Midbrain (tissue), 1 donor: Measurements from ENCODE around the gene SH3RF3.
"Not testable (repeated sequence)": the region's sequence is repeated elsewhere in the genome, so short reads cannot be mapped to it uniquely, and the experiment has no call there.

Experiments
- DNase-seq: peaks from one replicate; lab custom pipeline; 2025; lab: John Stamatoyannopoulos, UW

The SH3RF3 gene

GRCh38 chr2:109118321-109118720 lies 10.7 kb upstream of the SH3RF3 start:
- no peak for DNase-seq

- no peak for DNase-seq
Observed at GRCh38 chr2:109120166-109120565, 8.8 kb upstream of the SH3RF3 start.

- not testable (repeated sequence) for DNase-seq
Observed at GRCh38 chr2:109120686-109121085, 8.3 kb upstream of the SH3RF3 start.

GRCh38 chr2:109123586-109124201 lies 5.3 kb upstream of the SH3RF3 start:
- no peak for DNase-seq

- no peak for DNase-seq
Observed at GRCh38 chr2:109124982-109125592, 3.9 kb upstream of the SH3RF3 start.

- DNase-seq: no peak
Observed at GRCh38 chr2:109125593-109126500, 3.2 kb upstream of the SH3RF3 start.

- DNase-seq: no peak
Observed at GRCh38 chr2:109126501-109126860, 2.5 kb upstream of the SH3RF3 start.

GRCh38 chr2:109127556-109127955 lies 1.4 kb upstream of the SH3RF3 start:
- DNase-seq: no peak

GRCh38 chr2:109128048-109128615 lies 873 bp upstream of the SH3RF3 start:
- DNase-seq: peak; percentile 71

GRCh38 chr2:109129356-109129920 lies 433 bp downstream of the SH3RF3 start:
- DNase-seq: no peak

- no peak for DNase-seq
Observed at GRCh38 chr2:109129921-109130722, 1.1 kb downstream of the SH3RF3 start.

GRCh38 chr2:109130723-109130995 lies 1.7 kb downstream of the SH3RF3 start:
- DNase-seq: no peak

- no peak for DNase-seq
Observed at GRCh38 chr2:109131777-109132176, 2.8 kb downstream of the SH3RF3 start.

- DNase-seq: no peak
Observed at GRCh38 chr2:109132626-109133025, 3.6 kb downstream of the SH3RF3 start.

- no peak for DNase-seq
Observed at GRCh38 chr2:109133746-109134145, 4.7 kb downstream of the SH3RF3 start.

GRCh38 chr2:109134741-109135358 lies 5.8 kb downstream of the SH3RF3 start:
- no peak for DNase-seq

GRCh38 chr2:109135359-109136197 lies 6.6 kb downstream of the SH3RF3 start:
- DNase-seq: peak; percentile 30

- no peak for DNase-seq
Observed at GRCh38 chr2:109136542-109136941, 7.5 kb downstream of the SH3RF3 start.

GRCh38 chr2:109137616-109138015 lies 8.6 kb downstream of the SH3RF3 start:
- DNase-seq: no peak

GRCh38 chr2:109138449-109138848 lies 9.4 kb downstream of the SH3RF3 start:
- no peak for DNase-seq
